IMR-90 (cell line): ENCODE results near the gene CXorf38. TPM values are rescaled to one million over a fixed set of nuclear protein-coding genes. Genes with fewer than 3 reads are reported as not detected.

Experiments used
- ATAC-seq: fragments of 200-7000 bp; cut with Tn5 transposase; 2 replicates; pipeline ENCODE4 v1.9.1; 2020; ENCODE audit warnings: low read depth, mild to moderate bottlenecking, moderate library complexity
- BruUV-seq: library from RNA; stranded (reverse); fragments of 400-500 nt; replicated peaks from 2 replicates; lab custom pipeline; 2021; lab: Mats Ljungman, UMichigan
- CTCF ChIA-PET: fragments of 300-600 bp; formaldehyde crosslinking; extraction: SDS; loops from one replicate; lab custom pipeline; 2021; ENCODE audit warnings: antibody characterized with exemption; lab: Yijun Ruan, JAX
- POLR2A ChIA-PET: fragments of 300-600 bp; sonication (Branson Sonifier 250); formaldehyde crosslinking; loops from one replicate; lab custom pipeline; 2022; ENCODE audit warnings: antibody characterized with exemption; ENCODE audit not compliant: unreplicated experiment; lab: Charles Lee
- DNase-seq: peaks from one replicate; pipeline ENCODE4 v3.0.0; 2013
- H2AFZ ChIP-seq: replicated peaks from 2 replicates; pipeline ENCODE3; 2013; ENCODE audit warnings: low read length, mild to moderate bottlenecking; ENCODE audit not compliant: poor library complexity
- H2AK5ac ChIP-seq: 2 replicates; pipeline ENCODE4 v1.6.1; 2013; ENCODE audit warnings: low read depth, low read length, inconsistent platforms
- H2AK9ac ChIP-seq: replicated peaks from 2 replicates; pipeline ENCODE3; 2013; ENCODE audit warnings: mild to moderate bottlenecking, low read depth, low read length, moderate library complexity; ENCODE audit not compliant: poor library complexity
- H2BK120ac ChIP-seq: 2 replicates; pipeline ENCODE4 v1.6.1; 2013; ENCODE audit warnings: low read depth, low read length, inconsistent platforms
- H2BK15ac ChIP-seq: 3 replicates; pipeline ENCODE4 v1.6.1; 2013; ENCODE audit warnings: low read depth, low read length, inconsistent platforms
- H2BK20ac ChIP-seq: 2 replicates; pipeline ENCODE4 v1.6.1; 2013; ENCODE audit warnings: low read depth, mild to moderate bottlenecking, inconsistent platforms, low read length, moderate library complexity
- H2BK5ac ChIP-seq: 2 replicates; pipeline ENCODE4 v1.6.1; 2013; ENCODE audit warnings: mild to moderate bottlenecking, low read depth, low read length, inconsistent platforms; ENCODE audit not compliant: poor library complexity, severe bottlenecking
- H3K14ac ChIP-seq: replicated peaks from 2 replicates; pipeline ENCODE4 v1.6.1; 2013; ENCODE audit warnings: low read depth, low read length, inconsistent platforms
- H3K18ac ChIP-seq: 2 replicates; pipeline ENCODE4 v1.6.1; 2013; ENCODE audit warnings: low read depth, low read length, control low read depth
- H3K23ac ChIP-seq: 2 replicates; pipeline ENCODE4 v1.6.1; 2013; ENCODE audit warnings: low read depth, low read length, inconsistent platforms
- H3K27ac ChIP-seq: 2 replicates; pipeline ENCODE4 v1.5.1; 2013; ENCODE audit warnings: mild to moderate bottlenecking, control low read depth, low read length; ENCODE audit not compliant: insufficient read depth
- H3K27me3 ChIP-seq: 2 replicates; pipeline ENCODE4 v1.6.1; 2013; ENCODE audit warnings: low read length; ENCODE audit not compliant: control insufficient read depth, insufficient read depth
- H3K36me3 ChIP-seq: 2 replicates; pipeline ENCODE4 v1.6.1; 2013; ENCODE audit warnings: low read length, mixed read lengths; ENCODE audit not compliant: control insufficient read depth, insufficient read depth
- H3K4ac ChIP-seq: 2 replicates; pipeline ENCODE4 v1.6.1; 2013; ENCODE audit warnings: low read depth, low read length, inconsistent platforms
- H3K4me1 ChIP-seq: 2 replicates; pipeline ENCODE4 v1.6.1; 2013; ENCODE audit warnings: low read length, mixed read lengths; ENCODE audit not compliant: control insufficient read depth, insufficient read depth
- H3K4me2 ChIP-seq: 2 replicates; pipeline ENCODE4 v1.6.1; 2013; ENCODE audit warnings: low read depth, mild to moderate bottlenecking, control low read depth, low read length, moderate library complexity
- H3K4me3 ChIP-seq: 2 replicates; pipeline ENCODE4 v1.5.1; 2013; ENCODE audit warnings: low read depth, mild to moderate bottlenecking, control low read depth, low read length, moderate library complexity; ENCODE audit not compliant: insufficient read depth
- H3K56ac ChIP-seq: 2 replicates; pipeline ENCODE4 v1.6.1; 2013; ENCODE audit warnings: low read length, inconsistent platforms; ENCODE audit not compliant: insufficient read depth; ENCODE audit errors: extremely low read depth
- H3K79me1 ChIP-seq, 2 experiments: 2 replicates each; pipeline ENCODE4 v1.6.1; 2013; ENCODE audit warnings: low read length in 2 of 2, inconsistent platforms in 1 of 2, low read depth in 1 of 2
- H3K9ac ChIP-seq: 2 replicates; pipeline ENCODE4 v1.6.1; 2013; ENCODE audit warnings: low read depth, low read length, control low read depth
- H3K9me1 ChIP-seq: 2 replicates; pipeline ENCODE4 v1.6.1; 2013; ENCODE audit warnings: low read length, inconsistent platforms; ENCODE audit not compliant: insufficient read depth
- H3K9me3 ChIP-seq: 2 replicates; pipeline ENCODE4 v1.6.1; 2013; ENCODE audit warnings: low read length; ENCODE audit not compliant: control insufficient read depth, insufficient read depth
- H4K20me1 ChIP-seq: 2 replicates; pipeline ENCODE4 v1.6.1; 2013; ENCODE audit warnings: low read length, inconsistent platforms; ENCODE audit not compliant: insufficient read depth
- H4K5ac ChIP-seq: 2 replicates; pipeline ENCODE4 v1.6.1; 2013; ENCODE audit warnings: mild to moderate bottlenecking, low read depth, low read length, control low read depth
- H4K8ac ChIP-seq, 2 experiments: 2 replicates each; pipeline ENCODE4 v1.6.1; 2013; ENCODE audit warnings: low read depth in 2 of 2, low read length in 2 of 2, control low read depth in 1 of 2, inconsistent platforms in 1 of 2
- H4K91ac ChIP-seq: 2 replicates; pipeline ENCODE4 v1.6.1; 2013; ENCODE audit warnings: low read depth, low read length, inconsistent platforms; ENCODE audit not compliant: insufficient read depth
- CEBPB ChIP-seq: IDR thresholded peaks from 2 replicates; pipeline ENCODE4 v1.6.1; 2012; ENCODE audit warnings: low read depth, low read length, improper control_type of control experiment
- CHD1 ChIP-seq: IDR thresholded peaks from 2 replicates; pipeline ENCODE4 v1.6.1; 2012; ENCODE audit warnings: low read depth, low read length, improper control_type of control experiment
- FOS ChIP-seq: fragments of 150-350 bp; IDR thresholded peaks from 2 replicates; pipeline ENCODE4 v1.6.1; 2016; ENCODE audit warnings: low read depth, low read length
- WGBS, 2 experiments: methylation state at CpG; one replicate each; pipeline versions ENCODE4 v1.1.5 to v1.1.7; 2013; ENCODE audit warnings: missing lambda C conversion rate in 2 of 2; ENCODE audit not compliant: insufficient read length in 1 of 2; ENCODE audit errors: extremely low coverage in 2 of 2; 5-methylcytosine and 5-hydroxymethylcytosine counted together
- dilution Hi-C: fragments of 300-500 bp; cut with HindIII; formaldehyde crosslinking; loops from one replicate; pipeline ENCODE4 v1.14.3; 2018; ENCODE audit warnings: low sequenced_read_pairs; ENCODE audit not compliant: unreplicated experiment
- in situ Hi-C: fragments of 300-500 bp; cut with MboI; formaldehyde crosslinking; loops from 3 replicates; pipeline ENCODE4 v1.14.3; 2019; ENCODE audit warnings: low sequenced_read_pairs, inconsistent platforms, mixed read lengths
- intact Hi-C: fragments of 100-400 bp; cut with micrococcal nuclease; formaldehyde crosslinking; loops from 2 replicates; pipeline ENCODE4 v1.10.0; 2022
- polyA plus RNA-seq, 3 experiments: library from polyadenylated mRNA; depleted of rRNA; stranded (reverse); fragments of >200 nt; gene quantifications; 2 replicates each; pipeline ENCODE4 v1.2.3, GENCODE V29; 2012; ENCODE audit warnings: low replicate concordance in 1 of 3
- total RNA-seq: library from RNA; depleted of rRNA; stranded (reverse); fragments of >200 nt; gene quantifications from 2 replicates; pipeline ENCODE4 v1.2.3, GENCODE V29; 2012

CXorf38 gene
- total and polyA plus RNA-seq, 2 of the 4 experiments (the other 2 are of a cell fraction) = 7.0 to 9.9 TPM

DNA sequence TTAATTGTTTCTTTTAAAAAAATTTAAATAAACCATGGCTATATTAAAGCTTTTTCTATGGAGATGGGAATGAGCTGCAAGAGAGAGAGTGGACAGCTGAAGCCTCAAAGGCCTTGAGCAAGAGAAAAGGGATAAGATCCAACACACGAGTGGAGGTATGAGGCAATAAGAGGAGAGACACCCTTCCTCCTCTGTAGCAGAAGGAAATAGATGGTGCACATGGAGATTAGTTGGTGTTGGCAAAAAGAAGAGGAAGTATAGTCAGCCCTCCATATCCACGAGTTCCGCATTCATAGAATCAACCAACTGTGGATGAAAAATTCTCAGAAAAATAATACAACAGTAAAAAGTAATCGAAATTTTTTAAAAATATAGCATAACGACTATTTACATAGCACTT is 3.2 kb downstream of the CXorf38 start:
- H2AFZ ChIP-seq = no peak overlapping the region
- H3K4me3 ChIP-seq = no peak overlapping the region
- peaks cover 6% of the 10 kb centered on the region; the same call in 1 of the 2 replicates for H3K9me1 ChIP-seq
- no peaks in the 10 kb centered on the region for H3K4me1 ChIP-seq
- H2BK5ac ChIP-seq = peak overlapping the region; percentile 30
- no peak overlapping the region for H2AK5ac ChIP-seq
- no peak overlapping the region for H2BK15ac ChIP-seq
- peaks cover 25% of the 10 kb centered on the region; the same call in 1 of the 2 replicates for H4K20me1 ChIP-seq
- no peaks in the 10 kb centered on the region for H3K9me3 ChIP-seq
- H3K4me2 ChIP-seq = peak overlapping the region; percentile 40
- H3K36me3 ChIP-seq = 0 out of 2 replicates have a peak, but pooled peaks cover 1% of the 10 kb centered on the region
- H3K18ac ChIP-seq = no peak overlapping the region
- no peak overlapping the region for H2BK20ac ChIP-seq
- no peak overlapping the region for H2BK120ac ChIP-seq
- H3K9ac ChIP-seq = no peak overlapping the region
- H3K23ac ChIP-seq = peak overlapping the region; percentile 48; the same call in 1 of the 2 replicates
- WGBS, 2 experiments = no CpG with 5 or more reads among the region's 5 CpGs
- BruUV-seq = no TSS peak
- H3K79me1 ChIP-seq = peaks cover 0 to 41% of the 10 kb centered on the region in 2 experiments; a peak in 3 of 4 replicates
- POLR2A ChIA-PET = no interaction called here
- no peak overlapping the region for H3K14ac ChIP-seq
- H3K56ac ChIP-seq = no peak overlapping the region
- 0 out of 2 replicates have a peak overlapping the region, but pooled peaks have one; percentile 45 for H4K91ac ChIP-seq
- H3K4ac ChIP-seq = peak overlapping the region; percentile 71; the same call in 1 of the 2 replicates
- CTCF ChIA-PET = no interaction called here
- no peak for TF ChIP-seq FOS
- TF ChIP-seq CHD1 = no peak
- TF ChIP-seq CEBPB = peak; percentile 73
- intact Hi-C loops (no loop called here), in situ Hi-C loops (no loop called here), dilution Hi-C loops (no loop called here)
- DNase-seq (peak; percentile 54), ATAC-seq (no peak)
- 0 out of 2 replicates have a peak, but pooled peaks cover 2% of the 10 kb centered on the region for H3K27me3 ChIP-seq
- no peak overlapping the region for H4K5ac ChIP-seq
- H2AK9ac ChIP-seq = no peak overlapping the region
- no peak overlapping the region for H3K27ac ChIP-seq
- H4K8ac ChIP-seq = peak overlapping the region; percentile 28 to 57; a peak in 2 of 4 replicates
